IMR-90 (cell line): ENCODE results near the gene ZCCHC14. TPM values are rescaled to one million over a fixed set of nuclear protein-coding genes. Genes with fewer than 3 reads are reported as not detected.
"Not testable (repeated sequence)": the region's sequence is repeated elsewhere in the genome, so short reads cannot be mapped to it uniquely, and the experiment has no call there.

Source experiments
- ATAC-seq: fragments of 200-7000 bp; cut with Tn5 transposase; 2 replicates; pipeline ENCODE4 v1.9.1; 2020; ENCODE audit warnings: low read depth, mild to moderate bottlenecking, moderate library complexity
- BruUV-seq: library from RNA; stranded (reverse); fragments of 400-500 nt; replicated peaks from 2 replicates; lab custom pipeline; 2021; lab: Mats Ljungman, UMichigan
- CTCF ChIA-PET: fragments of 300-600 bp; formaldehyde crosslinking; extraction: SDS; loops from one replicate; lab custom pipeline; 2021; ENCODE audit warnings: antibody characterized with exemption; lab: Yijun Ruan, JAX
- POLR2A ChIA-PET: fragments of 300-600 bp; sonication (Branson Sonifier 250); formaldehyde crosslinking; loops from one replicate; lab custom pipeline; 2022; ENCODE audit warnings: antibody characterized with exemption; ENCODE audit not compliant: unreplicated experiment; lab: Charles Lee
- DNase-seq: peaks from one replicate; pipeline ENCODE4 v3.0.0; 2013
- H2AFZ ChIP-seq: replicated peaks from 2 replicates; pipeline ENCODE3; 2013; ENCODE audit warnings: low read length, mild to moderate bottlenecking; ENCODE audit not compliant: poor library complexity
- H2AK5ac ChIP-seq: 2 replicates; pipeline ENCODE4 v1.6.1; 2013; ENCODE audit warnings: low read depth, low read length, inconsistent platforms
- H2AK9ac ChIP-seq: replicated peaks from 2 replicates; pipeline ENCODE3; 2013; ENCODE audit warnings: mild to moderate bottlenecking, low read depth, low read length, moderate library complexity; ENCODE audit not compliant: poor library complexity
- H2BK120ac ChIP-seq: 2 replicates; pipeline ENCODE4 v1.6.1; 2013; ENCODE audit warnings: low read depth, low read length, inconsistent platforms
- H2BK15ac ChIP-seq: 3 replicates; pipeline ENCODE4 v1.6.1; 2013; ENCODE audit warnings: low read depth, low read length, inconsistent platforms
- H2BK20ac ChIP-seq: 2 replicates; pipeline ENCODE4 v1.6.1; 2013; ENCODE audit warnings: low read depth, mild to moderate bottlenecking, inconsistent platforms, low read length, moderate library complexity
- H2BK5ac ChIP-seq: 2 replicates; pipeline ENCODE4 v1.6.1; 2013; ENCODE audit warnings: mild to moderate bottlenecking, low read depth, low read length, inconsistent platforms; ENCODE audit not compliant: poor library complexity, severe bottlenecking
- H3K14ac ChIP-seq: replicated peaks from 2 replicates; pipeline ENCODE4 v1.6.1; 2013; ENCODE audit warnings: low read depth, low read length, inconsistent platforms
- H3K18ac ChIP-seq: 2 replicates; pipeline ENCODE4 v1.6.1; 2013; ENCODE audit warnings: low read depth, low read length, control low read depth
- H3K23ac ChIP-seq: 2 replicates; pipeline ENCODE4 v1.6.1; 2013; ENCODE audit warnings: low read depth, low read length, inconsistent platforms
- H3K27ac ChIP-seq: 2 replicates; pipeline ENCODE4 v1.5.1; 2013; ENCODE audit warnings: mild to moderate bottlenecking, control low read depth, low read length; ENCODE audit not compliant: insufficient read depth
- H3K27me3 ChIP-seq: 2 replicates; pipeline ENCODE4 v1.6.1; 2013; ENCODE audit warnings: low read length; ENCODE audit not compliant: control insufficient read depth, insufficient read depth
- H3K36me3 ChIP-seq: 2 replicates; pipeline ENCODE4 v1.6.1; 2013; ENCODE audit warnings: low read length, mixed read lengths; ENCODE audit not compliant: control insufficient read depth, insufficient read depth
- H3K4ac ChIP-seq: 2 replicates; pipeline ENCODE4 v1.6.1; 2013; ENCODE audit warnings: low read depth, low read length, inconsistent platforms
- H3K4me1 ChIP-seq: 2 replicates; pipeline ENCODE4 v1.6.1; 2013; ENCODE audit warnings: low read length, mixed read lengths; ENCODE audit not compliant: control insufficient read depth, insufficient read depth
- H3K4me2 ChIP-seq: 2 replicates; pipeline ENCODE4 v1.6.1; 2013; ENCODE audit warnings: low read depth, mild to moderate bottlenecking, control low read depth, low read length, moderate library complexity
- H3K4me3 ChIP-seq: 2 replicates; pipeline ENCODE4 v1.5.1; 2013; ENCODE audit warnings: low read depth, mild to moderate bottlenecking, control low read depth, low read length, moderate library complexity; ENCODE audit not compliant: insufficient read depth
- H3K56ac ChIP-seq: 2 replicates; pipeline ENCODE4 v1.6.1; 2013; ENCODE audit warnings: low read length, inconsistent platforms; ENCODE audit not compliant: insufficient read depth; ENCODE audit errors: extremely low read depth
- H3K79me1 ChIP-seq, 2 experiments: 2 replicates each; pipeline ENCODE4 v1.6.1; 2013; ENCODE audit warnings: low read length in 2 of 2, inconsistent platforms in 1 of 2, low read depth in 1 of 2
- H3K9ac ChIP-seq: 2 replicates; pipeline ENCODE4 v1.6.1; 2013; ENCODE audit warnings: low read depth, low read length, control low read depth
- H3K9me1 ChIP-seq: 2 replicates; pipeline ENCODE4 v1.6.1; 2013; ENCODE audit warnings: low read length, inconsistent platforms; ENCODE audit not compliant: insufficient read depth
- H3K9me3 ChIP-seq: 2 replicates; pipeline ENCODE4 v1.6.1; 2013; ENCODE audit warnings: low read length; ENCODE audit not compliant: control insufficient read depth, insufficient read depth
- H4K20me1 ChIP-seq: 2 replicates; pipeline ENCODE4 v1.6.1; 2013; ENCODE audit warnings: low read length, inconsistent platforms; ENCODE audit not compliant: insufficient read depth
- H4K5ac ChIP-seq: 2 replicates; pipeline ENCODE4 v1.6.1; 2013; ENCODE audit warnings: mild to moderate bottlenecking, low read depth, low read length, control low read depth
- H4K8ac ChIP-seq, 2 experiments: 2 replicates each; pipeline ENCODE4 v1.6.1; 2013; ENCODE audit warnings: low read depth in 2 of 2, low read length in 2 of 2, control low read depth in 1 of 2, inconsistent platforms in 1 of 2
- H4K91ac ChIP-seq: 2 replicates; pipeline ENCODE4 v1.6.1; 2013; ENCODE audit warnings: low read depth, low read length, inconsistent platforms; ENCODE audit not compliant: insufficient read depth
- BHLHE40 ChIP-seq: fragments of 150-350 bp; IDR thresholded peaks from 2 replicates; pipeline ENCODE4 v1.6.1; 2016; ENCODE audit warnings: mild to moderate bottlenecking, low read depth, low read length
- WGBS, 2 experiments: methylation state at CpG; one replicate each; pipeline versions ENCODE4 v1.1.5 to v1.1.7; 2013; ENCODE audit warnings: missing lambda C conversion rate in 2 of 2; ENCODE audit not compliant: insufficient read length in 1 of 2; ENCODE audit errors: extremely low coverage in 2 of 2; 5-methylcytosine and 5-hydroxymethylcytosine counted together
- dilution Hi-C: fragments of 300-500 bp; cut with HindIII; formaldehyde crosslinking; loops from one replicate; pipeline ENCODE4 v1.14.3; 2018; ENCODE audit warnings: low sequenced_read_pairs; ENCODE audit not compliant: unreplicated experiment
- in situ Hi-C: fragments of 300-500 bp; cut with MboI; formaldehyde crosslinking; loops from 3 replicates; pipeline ENCODE4 v1.14.3; 2019; ENCODE audit warnings: low sequenced_read_pairs, inconsistent platforms, mixed read lengths
- intact Hi-C: fragments of 100-400 bp; cut with micrococcal nuclease; formaldehyde crosslinking; loops from 2 replicates; pipeline ENCODE4 v1.10.0; 2022
- polyA plus RNA-seq, 3 experiments: library from polyadenylated mRNA; depleted of rRNA; stranded (reverse); fragments of >200 nt; gene quantifications; 2 replicates each; pipeline ENCODE4 v1.2.3, GENCODE V29; 2012; ENCODE audit warnings: low replicate concordance in 1 of 3
- total RNA-seq: library from RNA; depleted of rRNA; stranded (reverse); fragments of >200 nt; gene quantifications from 2 replicates; pipeline ENCODE4 v1.2.3, GENCODE V29; 2012

The ZCCHC14 gene
- total and polyA plus RNA-seq, 2 of the 4 experiments (the other 2 are of a cell fraction), result 2.5 to 5.3 TPM

DNA sequence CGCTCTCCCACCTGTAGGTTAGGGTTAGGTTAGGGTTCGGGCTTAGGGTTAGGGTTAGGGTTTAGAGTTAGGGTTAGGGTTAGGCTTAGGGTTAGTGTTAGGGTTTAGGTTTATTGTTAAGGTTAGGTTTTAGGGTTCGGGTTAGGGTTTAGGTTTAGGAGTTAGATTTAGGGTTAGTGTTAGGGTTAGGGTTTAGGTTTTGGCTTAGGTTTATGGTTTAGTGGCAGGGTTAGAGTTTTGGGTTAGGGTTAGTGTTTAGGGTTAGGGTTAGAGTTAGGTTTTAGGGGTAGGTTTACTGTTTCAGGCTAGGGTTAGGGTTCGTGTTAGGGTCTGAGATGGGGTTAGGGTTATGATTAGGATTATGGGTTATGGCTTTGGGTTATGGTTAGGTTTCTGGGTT lies 31.6 kb upstream of the ZCCHC14 start:
- no peak overlapping the region for H4K5ac ChIP-seq
- dilution Hi-C loops, result no loop called here

DNA sequence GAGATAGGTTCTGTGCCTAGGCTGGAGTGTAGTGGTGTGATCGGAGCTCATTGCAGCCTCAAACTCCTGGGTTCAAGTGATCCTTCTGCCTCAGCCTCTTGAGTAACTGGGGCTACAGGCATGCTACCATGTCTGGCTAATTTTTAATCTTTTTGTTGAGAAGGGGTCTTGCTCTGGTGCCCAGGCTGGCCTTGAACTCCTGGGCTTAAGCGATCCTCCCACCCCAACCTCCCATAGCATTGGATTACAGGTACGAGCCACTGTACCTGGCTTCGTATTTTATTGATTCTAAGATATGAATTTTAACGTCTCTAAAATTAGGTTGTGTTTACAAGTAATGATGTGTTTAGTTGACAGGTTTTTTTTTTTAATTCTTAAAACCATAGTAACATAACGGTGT lies 30.8 kb upstream of the ZCCHC14 start:
- no CpG with 5 or more reads among the region's 6 CpGs for WGBS, 2 experiments
- H2BK120ac ChIP-seq, H2BK15ac ChIP-seq, H3K4me1 ChIP-seq, H2BK5ac ChIP-seq, in situ Hi-C loops, DNase-seq, BruUV-seq, intact Hi-C loops, ATAC-seq, H3K9me1 ChIP-seq, H3K4me2 ChIP-seq, H3K79me1 ChIP-seq, H4K91ac ChIP-seq, H3K4me3 ChIP-seq, POLR2A ChIA-PET, CTCF ChIA-PET, H2BK20ac ChIP-seq, H3K18ac ChIP-seq, H3K27ac ChIP-seq, H2AFZ ChIP-seq, H3K9ac ChIP-seq, H3K14ac ChIP-seq, H2AK9ac ChIP-seq, H3K36me3 ChIP-seq, H4K5ac ChIP-seq, H3K4ac ChIP-seq, dilution Hi-C loops, H4K20me1 ChIP-seq, H3K9me3 ChIP-seq, H3K23ac ChIP-seq, H2AK5ac ChIP-seq, H3K56ac ChIP-seq, H4K8ac ChIP-seq: not testable (repeated sequence)
- peaks cover 32% of the 10 kb centered on the region for H3K27me3 ChIP-seq

More for the DNA sequence above, 31.6 kb upstream of the ZCCHC14 start:
- H2BK5ac ChIP-seq, result no peak overlapping the region
- no peaks in the 10 kb centered on the region for H3K4me1 ChIP-seq
- H3K27ac ChIP-seq, result no peak overlapping the region
- no peaks in the 10 kb centered on the region for H3K36me3 ChIP-seq
- H3K27me3 ChIP-seq, result peaks cover 32% of the 10 kb centered on the region
- in situ Hi-C loops (no loop called here), intact Hi-C loops (no loop called here)
- no peak for DNase-seq
- H3K4me2 ChIP-seq, result no peak overlapping the region
- H2BK20ac ChIP-seq, result no peak overlapping the region
- no peak overlapping the region for H3K18ac ChIP-seq
- TF ChIP-seq BHLHE40, result no peak
- no peak overlapping the region for H3K23ac ChIP-seq
- H3K4ac ChIP-seq, result no peak overlapping the region
- no peaks in the 10 kb centered on the region for H3K9me1 ChIP-seq
- H3K9me3 ChIP-seq, result peaks cover 10% of the 10 kb centered on the region
- no peaks in the 10 kb centered on the region for H3K79me1 ChIP-seq
- no peak overlapping the region for H3K9ac ChIP-seq
- H2AK5ac ChIP-seq, result no peak overlapping the region
- ChIA-PET CTCF (no interaction called here), POLR2A (no interaction called here)
- no peak overlapping the region for H2BK15ac ChIP-seq
- no peak overlapping the region for H3K56ac ChIP-seq
- H2BK120ac ChIP-seq, result no peak overlapping the region
- H2AK9ac ChIP-seq, result no peak overlapping the region
- no TSS peak for BruUV-seq
- no peak overlapping the region for H4K8ac ChIP-seq
- no peak for ATAC-seq
- H3K14ac ChIP-seq, result no peak overlapping the region
- H2AFZ ChIP-seq, result no peak overlapping the region
- WGBS, 2 experiments, result 64 to 100% methylated on average over 2 to 3 of the region's 4 CpGs
- no peak overlapping the region for H4K91ac ChIP-seq
- no peak overlapping the region for H3K4me3 ChIP-seq
- no peaks in the 10 kb centered on the region; the same call in 1 of the 2 replicates for H4K20me1 ChIP-seq
